Stimulated activated CD4-positive, alpha-beta T cell treated with anti-CD3 and anti-CD28 coated beads, Interleukin-2, amount 100 ng/mL, for 48 hours (primary cell): ENCODE measurements around the gene LHX3.
A peak's percentile ranks its signal among the peaks of the same experiment; 100 is the strongest.

Source experiments
- DNase-seq, 2 donors: peaks; one replicate each; pipeline ENCODE4 v3.0.0-alpha.2; 2020

The LHX3 gene

GRCh38 chr9:136173648-136174290 is 31.2 kb downstream of the LHX3 start:
- no peak for DNase-seq

GRCh38 chr9:136172412-136173079 is 32.4 kb downstream of the LHX3 start:
- no peak for DNase-seq

- DNase-seq, result no peak
These were observed 33.0 kb downstream of the LHX3 start for GRCh38 chr9:136171801-136172411.

- no peak for DNase-seq
These were observed 33.7 kb downstream of the LHX3 start for GRCh38 chr9:136171009-136171800.

GRCh38 chr9:136170006-136170901 is 34.7 kb downstream of the LHX3 start:
- peak; percentile 55 to 59 for DNase-seq

- DNase-seq, result no peak
These were observed 35.4 kb downstream of the LHX3 start for GRCh38 chr9:136169495-136169894.

GRCh38 chr9:136163248-136163850 is 41.6 kb downstream of the LHX3 start:
- DNase-seq, result no peak

- DNase-seq, result no peak
These were observed 43.8 kb downstream of the LHX3 start for GRCh38 chr9:136160995-136161610.

- no peak for DNase-seq
These were observed 44.5 kb downstream of the LHX3 start for GRCh38 chr9:136160381-136160841.

GRCh38 chr9:136159851-136160250 is 45.1 kb downstream of the LHX3 start:
- no peak for DNase-seq

GRCh38 chr9:136157477-136158265 is 47.3 kb downstream of the LHX3 start:
- no peak for DNase-seq

- no peak for DNase-seq
These were observed 48.5 kb downstream of the LHX3 start for GRCh38 chr9:136156209-136157120.

GRCh38 chr9:136155576-136155975 is 49.4 kb downstream of the LHX3 start:
- no peak for DNase-seq

GRCh38 chr9:136154943-136155342 is 50.0 kb downstream of the LHX3 start:
- DNase-seq, result no peak

- DNase-seq, result no peak
These were observed 51.4 kb downstream of the LHX3 start for GRCh38 chr9:136153381-136154065.

- DNase-seq, result no peak
These were observed 52.0 kb downstream of the LHX3 start for GRCh38 chr9:136152931-136153330.

GRCh38 chr9:136152543-136152866 is 52.4 kb downstream of the LHX3 start:
- no peak for DNase-seq

- no peak for DNase-seq
These were observed 52.9 kb downstream of the LHX3 start for GRCh38 chr9:136151848-136152542.
